ENCODE results near the gene TMEM232. TPM values are rescaled to one million over a fixed set of nuclear protein-coding genes. Genes with fewer than 3 reads are reported as not detected.
"Not testable (repeated sequence)": the region's sequence is repeated elsewhere in the genome, so short reads cannot be mapped to it uniquely, and the experiment has no call there.

Gene TMEM232
- total RNA-seq, 2 donors from 2014 or later = 3.1 to 3.7 TPM

- DNase-seq = no peak
- ATAC-seq = no peak
- intact Hi-C loops (cut with DNase I, micrococcal nuclease) = no loop called here
These were observed 179.0 kb downstream of the TMEM232 start for GRCh38 chr5:110547495-110547894.

- no peak for DNase-seq
- ATAC-seq = no peak
- intact Hi-C loops (cut with DNase I, micrococcal nuclease) = no loop called here
These were observed 180.8 kb downstream of the TMEM232 start for GRCh38 chr5:110545716-110546115.

GRCh38 chr5:110544603-110545002, 181.9 kb downstream of the TMEM232 start:
- ATAC-seq = no peak
- intact Hi-C loops (cut with DNase I, micrococcal nuclease) = no loop called here

GRCh38 chr5:110542949-110543348, 183.5 kb downstream of the TMEM232 start:
- ATAC-seq = no peak
- intact Hi-C loops (cut with DNase I, micrococcal nuclease) = no loop called here
- no peak for DNase-seq

More at GRCh38 chr5:110544603-110545002, 181.9 kb downstream of the TMEM232 start:
- no peak for DNase-seq

- ATAC-seq = no peak
- intact Hi-C loops (cut with DNase I, micrococcal nuclease) = no loop called here
- no peak for DNase-seq
These were observed 190.1 kb downstream of the TMEM232 start for GRCh38 chr5:110536120-110537115.

- intact Hi-C loops (cut with DNase I, micrococcal nuclease); DNase-seq; ATAC-seq: not testable (repeated sequence)
These were observed 191.3 kb downstream of the TMEM232 start for GRCh38 chr5:110535146-110535545.

- no peak for DNase-seq
- ATAC-seq = no peak
- intact Hi-C loops (cut with DNase I, micrococcal nuclease) = no loop called here
These were observed 200.7 kb downstream of the TMEM232 start for GRCh38 chr5:110525762-110526161.

- intact Hi-C loops (cut with DNase I, micrococcal nuclease) = no loop called here
- ATAC-seq = no peak
- no peak for DNase-seq
These were observed 209.1 kb downstream of the TMEM232 start for GRCh38 chr5:110517396-110517795.

GRCh38 chr5:110514030-110514429, 212.4 kb downstream of the TMEM232 start:
- intact Hi-C loops (cut with DNase I, micrococcal nuclease) = no loop called here
- ATAC-seq (no peak), DNase-seq (no peak)

- DNase-seq (no peak), ATAC-seq (no peak)
- intact Hi-C loops (cut with DNase I, micrococcal nuclease) = no loop called here
These were observed 214.2 kb downstream of the TMEM232 start for GRCh38 chr5:110512266-110512665.

- ATAC-seq (no peak), DNase-seq (no peak)
- intact Hi-C loops (cut with DNase I, micrococcal nuclease) = no loop called here
These were observed 216.3 kb downstream of the TMEM232 start for GRCh38 chr5:110510146-110510545.

- ATAC-seq (no peak), DNase-seq (no peak)
- intact Hi-C loops (cut with DNase I, micrococcal nuclease) = no loop called here
These were observed 218.5 kb downstream of the TMEM232 start for GRCh38 chr5:110507972-110508371.

GRCh38 chr5:110506378-110506777, 220.1 kb downstream of the TMEM232 start:
- intact Hi-C loops (cut with DNase I, micrococcal nuclease) = no loop called here
- DNase-seq = no peak
- no peak for ATAC-seq

GRCh38 chr5:110496276-110496675, 230.2 kb downstream of the TMEM232 start:
- intact Hi-C loops (cut with DNase I, micrococcal nuclease) = no loop called here
- DNase-seq = no peak

GRCh38 chr5:110492446-110492845, 234.0 kb downstream of the TMEM232 start:
- no peak for DNase-seq
- no peak for ATAC-seq
- intact Hi-C loops (cut with DNase I, micrococcal nuclease) = no loop called here

More at GRCh38 chr5:110496276-110496675, 230.2 kb downstream of the TMEM232 start:
- no peak for ATAC-seq

GRCh38 chr5:110478895-110479294, 247.6 kb downstream of the TMEM232 start:
- intact Hi-C loops (cut with DNase I, micrococcal nuclease) = no loop called here
- DNase-seq = no peak
- no peak for ATAC-seq

- DNase-seq (no peak), ATAC-seq (no peak)
- intact Hi-C loops (cut with DNase I, micrococcal nuclease) = no loop called here
These were observed 248.6 kb downstream of the TMEM232 start for GRCh38 chr5:110477911-110478310.

GRCh38 chr5:110476164-110476563, 250.3 kb downstream of the TMEM232 start:
- DNase-seq (no peak), ATAC-seq (no peak)
- intact Hi-C loops (cut with DNase I, micrococcal nuclease) = no loop called here

- DNase-seq (no peak), ATAC-seq (no peak)
These were observed 250.9 kb downstream of the TMEM232 start for GRCh38 chr5:110475529-110475928.

GRCh38 chr5:110469486-110469885, 257.0 kb downstream of the TMEM232 start:
- ATAC-seq (no peak), DNase-seq (no peak)
- intact Hi-C loops (cut with DNase I, micrococcal nuclease) = no loop called here

More at GRCh38 chr5:110475529-110475928, 250.9 kb downstream of the TMEM232 start:
- intact Hi-C loops (cut with DNase I, micrococcal nuclease) = no loop called here
